SH-SY5Y (cell line): ENCODE data around the gene NAALADL2.

Experiments
- GATA2 ChIP-seq: IDR thresholded peaks from 2 replicates; pipeline ENCODE4 v1.6.1; 2011; ENCODE audit warnings: mild to moderate bottlenecking, low read depth, low read length
- GATA3 ChIP-seq: IDR thresholded peaks from 2 replicates; pipeline ENCODE4 v1.6.1; 2011; ENCODE audit warnings: low read depth, mild to moderate bottlenecking, low read length, moderate library complexity

DNA sequence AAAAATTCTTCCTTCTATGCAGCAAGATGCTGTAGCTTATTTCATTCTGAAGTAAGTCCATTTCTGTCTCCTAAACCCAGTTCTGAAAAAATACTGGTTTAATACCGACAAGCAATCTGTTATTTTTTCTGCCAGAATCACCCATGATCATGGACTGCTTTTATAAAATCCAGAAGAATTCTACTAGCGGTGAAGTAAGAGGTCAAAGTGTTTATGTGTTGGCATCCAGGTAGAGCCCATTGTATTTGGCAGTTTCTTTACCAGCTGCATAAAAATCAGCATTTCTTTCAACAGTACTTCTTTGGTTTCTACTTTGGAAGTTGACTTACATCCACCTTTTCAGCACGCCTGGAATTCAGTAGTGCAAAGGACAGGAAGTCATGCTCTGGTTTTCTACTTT lies 484.8 kb downstream of the NAALADL2 start:
- TF ChIP-seq GATA2 (no peak), GATA3 (no peak)
